ENCODE measurements around the gene TDRD7.

The TDRD7 gene

DNA sequence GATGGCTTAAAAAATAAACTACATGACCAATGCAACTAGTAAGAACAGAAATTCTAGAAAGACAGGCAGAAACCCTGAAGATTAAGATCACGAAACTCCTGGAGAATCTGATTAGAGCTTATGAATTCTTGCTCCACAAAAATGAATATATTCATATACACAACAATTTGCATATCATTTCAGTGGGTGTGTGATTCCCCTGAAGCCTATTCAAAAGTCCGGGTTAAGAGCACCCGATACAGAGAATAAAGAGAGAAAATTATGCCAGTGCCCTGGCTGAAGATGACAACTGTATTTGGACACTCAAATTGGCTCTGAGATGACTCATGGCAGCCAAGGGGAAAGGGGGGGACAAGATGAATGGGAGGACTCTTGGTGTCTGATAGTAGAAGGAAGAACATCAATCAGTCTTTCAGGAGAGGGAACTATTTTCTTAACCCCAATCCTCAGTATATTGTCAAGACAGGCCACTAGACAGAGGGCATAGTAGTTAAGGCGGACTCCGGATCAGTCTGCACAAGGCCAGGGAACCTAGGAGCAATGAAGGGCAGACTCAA is 95.6 kb downstream of the TDRD7 start:
- DNase-seq (ENCODE audit: low read depth), result no peak

DNA sequence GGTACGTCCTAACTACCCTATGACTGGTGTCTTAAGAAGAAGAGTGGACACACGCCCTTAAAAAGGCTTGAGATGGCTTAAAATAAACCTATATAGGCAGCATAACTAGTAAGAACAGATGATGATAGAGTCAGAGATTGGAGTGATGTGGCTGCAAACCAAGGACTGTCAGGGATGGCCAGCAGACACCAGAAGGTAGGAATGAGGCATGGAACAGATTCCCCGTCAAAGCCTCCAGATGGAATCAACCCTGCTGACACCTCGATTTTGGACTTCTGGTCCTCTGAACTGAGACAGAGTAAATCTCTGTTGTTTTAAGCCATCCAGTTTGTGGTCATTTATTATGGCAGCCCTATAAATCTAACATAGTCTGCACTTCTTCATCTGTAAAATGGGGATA is 97.0 kb downstream of the TDRD7 start:
- DNase-seq (ENCODE audit: low read depth), result no peak

DNA sequence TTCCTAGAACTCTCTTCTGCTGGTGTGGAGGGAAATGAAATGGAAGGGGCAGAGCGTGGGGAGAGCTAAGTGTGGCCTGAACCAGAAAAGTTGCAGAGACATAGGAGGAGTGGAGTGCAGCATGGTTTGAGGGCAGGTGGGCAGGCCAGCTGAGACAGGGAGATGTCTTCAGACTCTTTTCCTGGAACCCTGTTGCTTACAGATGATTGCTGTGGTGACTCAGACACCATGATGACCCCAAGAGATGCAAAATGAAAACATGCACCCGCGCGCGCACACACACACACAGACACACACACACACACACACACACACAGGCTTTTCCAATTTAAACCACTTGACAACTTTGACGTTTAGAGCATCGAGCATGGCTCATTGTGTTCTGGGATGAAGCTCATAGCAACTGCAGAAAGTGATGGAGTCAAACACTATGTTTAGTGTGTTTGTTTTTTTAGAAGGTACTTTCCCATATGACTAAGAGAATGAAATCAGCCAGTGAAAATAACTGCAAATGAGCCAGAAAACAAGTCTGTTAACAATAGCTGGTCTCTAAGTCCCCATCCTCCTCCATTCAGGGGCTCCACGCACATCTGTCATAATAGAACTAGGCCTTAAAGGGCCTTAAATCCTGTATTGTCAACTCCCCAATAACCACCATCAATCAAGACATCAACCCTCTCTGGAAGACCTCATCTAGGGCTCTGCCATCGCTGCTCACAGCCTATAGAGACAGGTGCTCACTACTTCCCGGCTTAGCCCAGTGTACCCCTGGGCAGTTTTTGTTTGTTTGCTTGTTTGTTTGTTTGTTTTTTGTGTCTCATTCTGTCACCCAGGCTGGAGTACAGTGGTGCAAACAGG is 99.1 kb downstream of the TDRD7 start:
- peak; percentile 79 for DNase-seq (ENCODE audit: low read depth)

DNA sequence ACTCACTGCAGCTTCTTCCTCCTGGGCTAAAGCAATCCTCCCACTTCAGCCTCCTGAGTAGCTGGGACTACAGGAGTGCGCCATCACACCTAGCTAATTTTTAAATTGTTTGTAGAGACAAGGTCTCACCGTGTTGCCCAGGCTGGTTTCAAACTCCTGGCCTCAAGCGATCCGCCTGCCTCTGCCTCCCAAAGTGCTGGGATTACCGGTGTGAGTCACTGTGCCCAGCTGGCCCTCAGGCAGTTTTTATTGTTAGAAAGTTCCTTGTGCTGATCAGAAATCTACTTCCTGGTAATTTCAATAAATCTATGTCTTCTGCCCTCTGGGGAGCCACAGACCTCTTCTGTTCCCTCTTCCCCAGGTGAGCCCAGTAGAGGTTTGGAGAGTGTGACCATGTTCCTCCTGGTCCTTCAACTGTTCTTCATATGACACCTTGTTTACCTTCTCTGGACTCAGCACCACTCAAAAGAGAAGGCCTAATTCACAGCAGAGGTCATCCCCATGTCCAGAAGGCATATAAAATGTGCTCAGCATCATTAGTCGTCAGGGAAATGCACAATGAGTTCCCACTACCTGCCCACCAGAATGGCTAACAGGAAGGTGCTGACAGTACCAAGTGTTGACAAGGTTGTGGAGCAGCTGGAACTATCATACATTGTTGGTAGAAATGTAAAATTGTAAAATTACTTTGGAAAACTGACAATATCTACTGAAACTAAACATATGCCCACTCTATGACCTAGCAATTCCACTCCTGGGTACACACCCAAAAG is 99.9 kb downstream of the TDRD7 start:
- peak; percentile 64 for DNase-seq (ENCODE audit: low read depth)

DNA sequence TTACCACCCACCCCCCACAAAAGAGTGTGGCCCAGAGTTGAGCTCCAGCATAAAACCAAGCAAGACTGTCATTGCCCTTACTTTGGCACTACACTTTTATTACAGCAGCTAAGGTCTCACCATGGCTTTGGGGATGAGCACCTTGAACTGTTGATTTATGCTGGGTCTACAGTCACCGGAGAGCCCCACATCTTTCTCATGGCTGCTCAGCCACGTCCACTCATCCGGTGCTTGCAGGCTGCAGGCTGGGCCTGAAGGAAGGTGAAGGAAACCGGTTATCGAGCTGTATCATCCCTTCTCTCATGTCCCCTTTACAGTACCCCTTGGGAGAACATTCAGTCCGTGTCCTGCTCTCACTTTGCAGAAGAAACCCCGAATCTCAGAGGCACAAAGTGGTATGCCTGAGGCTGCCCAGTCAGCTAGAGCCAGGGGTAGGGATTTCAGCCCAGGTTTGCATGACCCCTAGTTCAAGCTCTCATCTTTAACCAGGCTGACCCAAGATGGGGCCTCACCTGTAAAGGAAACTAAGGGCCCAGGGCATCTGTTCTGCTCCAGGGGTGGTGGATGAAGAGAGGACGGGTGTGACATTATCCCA is 101.2 kb downstream of the TDRD7 start:
- no peak for DNase-seq (ENCODE audit: low read depth)

DNA sequence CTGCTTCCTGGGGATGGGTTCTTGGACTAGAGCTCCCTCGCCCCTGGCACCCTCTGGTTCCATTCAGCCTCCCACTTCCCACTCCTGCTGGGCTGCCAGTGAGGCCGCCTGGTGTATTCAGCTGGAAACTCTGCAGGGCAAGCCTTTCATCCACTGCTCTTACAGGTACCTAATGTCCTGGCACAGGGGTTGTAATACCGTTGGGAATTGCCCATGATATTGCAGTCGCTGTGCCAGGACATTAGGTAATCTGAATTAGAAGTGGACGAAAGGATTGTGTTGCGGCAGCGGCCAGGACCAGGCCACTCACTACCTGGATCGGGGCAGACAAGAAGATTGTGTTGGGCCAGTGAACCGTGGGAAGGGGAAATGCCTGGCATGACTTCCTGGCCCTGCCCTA is 102.6 kb downstream of the TDRD7 start:
- no peak for DNase-seq (ENCODE audit: low read depth)

DNA sequence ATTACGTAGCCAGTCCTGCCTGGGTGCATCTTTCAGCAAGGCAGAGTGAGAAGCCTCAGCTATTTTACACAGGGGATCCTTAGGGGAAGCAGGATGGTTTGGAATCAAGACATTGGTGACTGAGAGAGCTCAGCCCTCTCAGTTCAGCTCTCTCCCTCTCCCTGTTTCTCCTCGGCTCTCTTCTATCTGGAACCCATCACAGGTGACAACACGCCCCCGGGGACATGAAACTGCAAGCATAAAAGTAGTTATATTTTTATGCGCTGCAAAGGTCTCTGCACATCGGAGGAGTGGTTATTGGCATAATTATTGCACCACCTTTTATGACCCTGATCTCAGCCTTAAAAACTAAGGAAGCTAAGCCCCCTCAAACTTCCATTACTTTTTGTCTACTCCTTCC is 103.8 kb downstream of the TDRD7 start:
- DNase-seq (ENCODE audit: low read depth), result no peak

DNA sequence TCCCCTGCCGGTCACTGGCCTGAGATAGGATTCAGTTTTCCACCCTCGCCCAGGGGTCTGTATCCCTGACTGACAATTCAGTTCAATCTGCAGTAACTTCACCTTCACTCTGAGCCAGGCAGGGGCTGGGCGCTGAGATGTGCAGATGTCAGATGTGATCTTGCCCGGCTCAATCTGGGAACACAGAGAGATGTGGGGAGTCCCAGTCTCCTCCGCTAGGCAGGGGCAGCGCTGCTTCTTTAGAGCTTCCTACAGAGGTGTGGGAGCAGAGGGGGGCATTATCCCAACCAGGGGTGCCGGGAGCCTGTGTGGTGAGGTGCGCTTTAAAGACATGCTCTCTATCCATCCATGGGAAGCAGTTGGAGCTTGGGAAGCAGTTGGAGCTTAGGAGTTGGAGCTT is 104.2 kb downstream of the TDRD7 start:
- DNase-seq (ENCODE audit: low read depth), result no peak

DNA sequence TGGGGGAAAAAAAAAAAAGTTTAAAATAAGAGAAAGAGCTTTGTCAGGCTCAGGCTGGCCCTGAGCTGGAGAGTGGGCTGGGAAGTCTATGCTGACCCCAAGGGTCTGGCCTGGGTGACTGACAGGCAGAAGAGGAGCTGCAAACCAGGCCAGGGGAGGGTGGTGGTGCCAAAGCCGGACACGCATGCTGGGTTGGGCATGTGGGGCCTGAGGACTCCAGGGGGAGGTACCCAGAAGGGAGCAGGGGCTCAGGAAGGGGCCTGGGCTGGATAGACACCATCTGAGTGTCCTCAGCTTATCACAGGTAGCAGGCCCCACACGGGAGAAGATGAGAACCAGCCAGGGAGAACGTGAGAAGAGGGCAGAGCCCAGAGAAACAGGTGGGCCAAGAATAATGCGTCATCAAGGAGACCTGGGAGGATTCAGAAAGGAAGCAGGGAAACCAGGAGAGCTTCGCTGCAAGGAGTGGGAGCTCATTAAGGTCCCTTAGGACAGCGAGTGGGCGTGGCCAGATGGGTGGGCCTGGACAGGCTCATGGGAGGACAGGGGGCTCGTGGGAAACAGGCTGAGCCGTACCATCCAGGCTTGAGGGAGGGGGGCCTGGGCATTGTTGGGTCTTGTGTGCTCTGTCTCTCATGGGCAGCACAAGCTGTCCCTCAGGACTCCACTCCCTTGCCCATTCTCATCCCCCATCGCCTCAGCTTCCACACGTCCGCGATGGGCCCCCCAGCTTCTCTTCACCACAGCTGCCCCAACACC is 105.6 kb downstream of the TDRD7 start:
- DNase-seq (ENCODE audit: low read depth), result no peak

DNA sequence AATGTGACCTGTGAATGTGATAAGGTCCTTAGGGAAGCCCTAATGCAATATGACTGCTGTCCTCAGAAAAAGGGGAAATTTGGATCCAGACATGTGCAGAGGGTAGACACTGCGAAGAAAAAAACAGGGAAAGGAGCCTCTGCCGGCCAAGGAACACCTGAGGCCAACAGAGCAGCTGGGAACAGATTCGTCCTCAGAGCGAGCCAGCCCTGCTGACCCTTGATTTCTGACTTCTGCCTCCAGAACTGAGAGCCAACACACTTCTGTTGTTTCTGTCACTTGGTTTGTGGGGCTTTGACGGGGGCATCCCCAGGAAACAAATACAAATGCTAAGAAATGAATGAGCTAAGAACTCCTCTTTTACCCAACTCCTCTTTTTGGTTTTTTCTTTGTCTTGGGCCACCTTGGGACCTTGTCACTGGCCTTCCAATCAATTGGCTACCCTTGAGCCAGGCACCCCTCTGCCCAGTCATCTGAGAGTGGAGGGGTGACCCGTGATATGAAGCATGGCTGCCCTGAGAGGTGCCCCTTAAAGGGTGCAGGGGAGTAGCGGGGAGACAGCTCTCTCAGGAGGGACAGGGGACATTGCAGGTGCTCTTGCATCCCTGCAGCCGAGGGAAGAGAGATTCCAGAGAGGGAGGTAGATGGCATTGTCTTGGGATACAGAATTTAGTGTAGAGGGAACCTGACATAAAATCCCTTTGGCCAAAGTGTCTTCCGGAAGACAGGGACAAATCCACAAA is 106.4 kb downstream of the TDRD7 start:
- no peak for DNase-seq (ENCODE audit: low read depth)

DNA sequence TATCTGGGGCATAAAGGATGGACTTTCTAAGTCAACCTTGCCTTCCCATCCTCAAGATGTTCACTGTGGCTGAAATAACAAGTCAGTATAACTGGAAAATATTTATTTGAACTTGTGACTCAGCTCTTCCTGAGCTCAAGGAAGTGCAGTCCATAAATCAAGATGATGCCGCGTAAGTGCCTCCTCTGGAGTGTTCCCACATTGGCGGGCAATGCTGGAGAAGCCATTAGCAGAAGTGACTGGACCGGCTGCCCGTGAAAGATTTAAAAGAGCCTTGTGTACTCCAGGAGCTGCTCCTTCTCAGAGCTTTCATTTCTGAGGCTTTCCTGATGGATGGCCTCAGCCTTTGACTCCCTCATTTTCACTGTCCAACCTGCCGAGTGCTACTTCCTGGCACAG is 107.0 kb downstream of the TDRD7 start:
- peak; percentile 88 for DNase-seq (ENCODE audit: low read depth)

DNA sequence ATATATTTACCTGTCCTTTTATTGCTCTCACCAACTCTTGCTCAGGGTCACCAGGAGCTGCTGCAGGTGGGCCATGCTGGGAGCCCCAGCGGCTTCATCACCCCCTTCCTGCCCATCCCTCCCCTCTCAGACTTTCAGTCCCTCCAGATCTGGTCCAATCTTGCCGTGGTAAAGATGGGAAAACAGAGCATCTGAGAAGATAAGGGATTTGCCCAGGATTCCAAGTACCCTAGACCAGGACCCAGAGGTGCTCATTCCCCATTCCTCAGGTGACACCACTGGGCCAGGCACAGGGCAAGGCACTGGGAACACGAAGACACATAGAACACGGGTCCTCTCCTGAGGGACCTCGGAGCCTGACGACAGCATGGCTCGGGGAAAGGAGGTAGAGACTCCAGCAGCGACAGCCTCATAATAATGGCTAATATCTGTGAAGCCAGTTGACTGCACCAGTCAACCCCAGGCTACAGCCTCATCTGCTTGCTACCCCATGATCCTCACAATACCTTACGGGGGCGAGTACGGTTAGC is 107.6 kb downstream of the TDRD7 start:
- no peak for DNase-seq (ENCODE audit: low read depth)

DNA sequence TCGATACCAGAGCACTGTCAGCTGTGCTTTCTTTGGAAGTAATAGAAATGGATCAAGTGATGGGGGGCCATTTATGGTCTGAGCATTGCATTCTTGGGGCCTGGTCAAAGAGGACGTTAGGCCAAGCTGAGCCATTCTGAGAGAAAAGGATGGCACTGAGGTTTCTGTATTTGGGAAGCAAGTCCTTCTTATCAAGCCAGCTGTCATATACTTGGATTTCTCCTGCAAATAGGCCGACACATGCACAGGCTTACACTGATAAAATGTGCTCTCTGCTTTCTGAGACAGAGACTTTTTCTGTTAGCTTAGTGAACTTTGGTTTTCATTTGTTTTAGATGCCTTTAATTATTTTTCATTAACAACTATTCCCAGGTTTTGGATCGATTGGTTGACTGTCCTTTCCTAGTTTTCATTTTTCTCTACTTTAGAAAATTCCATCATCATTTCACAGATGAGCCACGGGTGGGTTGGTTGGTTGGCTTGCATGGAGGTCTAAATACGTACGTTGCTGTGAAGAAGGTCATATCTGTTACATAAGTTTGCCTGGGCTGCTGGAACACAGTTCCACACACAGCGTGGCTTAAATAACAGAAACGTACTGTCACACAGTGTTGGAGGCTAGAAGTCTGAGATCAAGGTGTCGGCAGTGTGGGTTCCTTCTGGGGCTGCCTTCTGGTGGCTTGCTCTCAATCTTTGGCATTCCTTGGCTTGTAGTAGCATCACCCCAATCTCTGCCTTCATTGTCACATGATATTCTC is 109.9 kb downstream of the TDRD7 start:
- no peak for DNase-seq (ENCODE audit: low read depth)

DNA sequence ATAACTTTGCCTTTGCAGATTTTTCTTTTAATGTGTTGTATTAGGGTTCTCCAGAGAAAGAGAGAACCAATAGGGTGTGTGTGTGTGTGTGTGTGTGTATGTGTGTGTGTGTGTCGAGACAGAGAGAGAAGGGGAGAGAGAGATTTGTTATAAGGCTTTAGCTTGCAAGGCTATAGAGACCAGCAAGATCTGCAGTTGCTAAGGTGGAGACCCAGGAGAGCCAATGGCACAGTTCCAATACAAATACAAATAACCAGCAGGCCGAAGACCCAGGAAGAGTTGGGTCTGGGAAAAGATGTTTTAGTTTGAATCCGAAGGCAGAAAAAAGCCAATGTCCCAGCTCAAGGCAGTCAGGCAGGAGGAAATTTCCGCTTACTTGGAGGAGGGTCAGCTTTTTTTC is 112.5 kb downstream of the TDRD7 start:
- no peak for DNase-seq (ENCODE audit: low read depth)

DNA sequence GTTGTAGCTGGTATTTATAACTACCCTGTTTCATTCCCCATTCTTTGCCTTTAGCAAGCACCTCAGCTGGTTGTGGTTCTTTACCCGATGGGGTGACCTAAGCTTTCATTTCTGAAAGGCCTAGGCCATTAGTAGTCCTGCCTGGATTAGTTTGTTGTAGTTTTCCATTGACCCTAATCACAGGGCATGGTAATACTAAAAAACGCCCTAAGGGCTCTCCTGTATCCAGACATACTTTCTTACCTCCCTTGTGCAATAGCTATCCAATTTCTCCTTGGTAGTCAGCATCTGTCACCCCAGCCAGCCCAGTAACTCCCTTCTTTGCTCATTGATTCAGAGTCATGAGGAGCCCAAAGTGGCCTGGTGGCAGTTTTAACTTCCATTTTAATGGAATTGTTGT is 113.6 kb downstream of the TDRD7 start:
- peak; percentile 71 for DNase-seq (ENCODE audit: low read depth)

DNA sequence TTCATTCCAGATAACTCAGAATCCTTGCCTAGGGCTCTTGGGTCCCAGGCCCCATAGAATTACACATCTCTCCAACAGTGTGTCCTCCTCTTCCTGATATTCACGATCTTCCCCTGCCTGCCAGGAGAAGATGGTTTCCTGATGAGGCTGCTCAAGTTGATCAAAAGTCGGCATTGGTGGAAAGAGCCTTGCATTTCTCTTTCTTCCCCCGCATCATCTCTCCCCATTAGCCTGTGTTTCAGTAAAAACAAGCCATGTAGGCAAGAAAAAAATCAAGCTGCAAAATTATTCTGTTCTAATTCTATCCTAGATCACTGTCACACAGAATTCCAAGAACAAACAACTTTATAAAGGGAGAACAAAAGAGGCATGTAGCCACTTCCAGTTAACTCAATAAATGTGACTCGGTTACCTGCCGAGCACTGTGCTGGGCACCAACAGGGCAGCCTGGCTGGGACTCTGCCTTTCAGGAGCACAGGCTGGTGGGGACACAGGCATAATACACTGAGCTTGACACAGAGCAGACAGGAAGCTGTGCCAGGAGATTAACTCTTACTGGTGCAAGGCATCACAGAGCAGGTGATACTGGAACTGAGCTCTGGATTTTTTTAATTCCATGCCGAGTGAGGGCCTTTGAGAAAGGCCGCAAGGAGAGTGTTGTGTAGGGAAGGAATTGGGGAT is 115.1 kb downstream of the TDRD7 start:
- no peak for DNase-seq (ENCODE audit: low read depth)

DNA sequence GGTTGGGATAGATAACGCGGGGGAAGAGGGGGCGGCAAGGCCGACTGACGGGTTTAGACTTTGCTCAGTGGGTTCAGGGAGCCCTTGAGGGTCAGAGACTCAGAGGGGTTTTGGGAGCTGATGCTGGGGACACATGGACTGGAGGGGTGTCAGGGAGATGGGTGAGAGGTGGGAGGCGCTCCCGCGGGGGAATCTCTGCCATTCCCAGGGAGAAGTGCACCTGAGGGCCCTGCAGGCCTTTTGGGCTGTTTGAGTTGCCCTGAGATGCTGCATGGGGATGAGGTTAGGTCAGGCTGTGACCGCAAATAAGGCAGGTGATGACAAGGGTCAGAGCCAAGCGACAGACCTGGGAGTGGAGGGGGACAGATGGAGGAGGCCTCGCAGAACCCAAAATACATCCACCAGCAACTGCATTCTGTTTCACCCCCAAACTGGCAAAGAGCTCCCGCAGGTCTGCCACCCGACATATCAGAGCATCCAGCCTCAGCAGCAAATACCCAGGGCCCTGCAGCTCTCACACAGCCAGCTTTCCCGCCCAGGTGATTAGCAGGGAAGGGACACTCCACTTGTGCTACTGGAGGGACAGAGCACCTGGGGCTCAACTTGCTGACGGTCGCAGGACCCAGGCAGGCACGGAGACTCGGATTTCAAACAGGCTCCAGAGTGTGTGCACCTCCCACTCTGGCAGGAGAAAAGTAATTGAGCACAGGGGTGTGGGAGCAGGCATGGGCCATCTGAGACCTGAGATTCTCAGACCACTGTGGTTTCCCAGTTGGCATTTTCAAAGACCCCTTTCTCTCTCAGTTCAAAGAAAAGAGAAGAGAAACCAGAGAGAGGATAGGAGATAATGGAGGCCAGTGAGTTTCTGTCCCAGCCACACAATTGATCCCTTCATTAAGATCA is 116.0 kb downstream of the TDRD7 start:
- no peak for DNase-seq (ENCODE audit: low read depth)

DNA sequence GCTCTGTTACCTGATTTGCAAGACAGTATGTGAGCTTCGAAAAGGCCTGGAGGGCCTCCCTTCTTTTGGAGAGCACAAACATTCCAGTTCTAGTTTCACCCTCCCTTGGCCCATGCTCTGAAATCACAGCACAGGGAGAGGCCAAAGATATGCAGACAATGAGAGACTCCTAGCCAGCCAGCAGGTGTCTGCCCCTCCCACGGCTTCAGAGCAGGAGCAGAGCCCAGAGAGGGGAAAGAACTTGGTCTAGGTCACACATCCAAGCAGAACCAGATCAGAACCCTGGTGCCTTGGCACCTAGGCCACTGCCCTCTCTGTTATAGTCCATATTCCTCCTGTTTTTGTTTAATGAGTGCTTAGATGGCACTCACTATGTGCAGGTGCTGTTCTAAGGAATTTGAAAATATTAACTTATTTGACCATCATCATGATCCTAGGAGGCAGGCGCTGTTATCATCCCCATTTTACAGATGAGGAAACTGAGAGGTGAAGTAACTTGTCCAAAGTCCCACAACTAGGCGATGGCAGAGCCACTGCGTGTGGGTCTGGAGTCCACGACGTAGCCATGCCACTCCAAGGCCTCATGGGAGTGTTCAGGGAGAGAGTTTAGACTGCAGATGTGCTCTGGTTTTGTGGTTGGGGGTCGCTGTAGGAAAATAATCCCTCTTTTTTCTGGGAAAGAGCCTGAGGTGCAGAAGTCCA is 116.8 kb downstream of the TDRD7 start:
- DNase-seq (ENCODE audit: low read depth), result no peak

All from ELR (cell line).